Measurements from ENCODE around the gene ASCC3.
A peak's percentile ranks its signal among the peaks of the same experiment; 100 is the strongest.

Gene ASCC3

DNA sequence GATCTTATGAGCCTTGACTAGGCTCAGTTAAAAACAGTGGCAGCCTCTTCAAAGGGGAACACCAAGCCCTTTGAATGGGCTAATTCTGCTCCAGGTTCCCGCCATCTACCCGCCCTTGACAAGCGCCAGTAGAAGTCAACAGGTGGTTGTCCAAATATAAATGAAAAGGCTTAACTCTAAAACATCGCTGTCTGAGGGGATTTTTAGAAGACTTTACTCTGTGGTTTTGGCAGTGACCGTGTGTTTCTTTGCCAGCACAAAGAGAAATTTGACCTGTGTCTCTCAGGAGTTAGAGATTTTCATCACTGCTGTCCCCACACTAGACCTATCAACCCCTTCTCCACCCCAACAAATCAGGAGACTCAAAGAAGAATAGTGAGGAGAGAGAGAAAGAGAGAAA is 396.7 kb downstream of the ASCC3 start:
- DNase-seq: no peak

DNA sequence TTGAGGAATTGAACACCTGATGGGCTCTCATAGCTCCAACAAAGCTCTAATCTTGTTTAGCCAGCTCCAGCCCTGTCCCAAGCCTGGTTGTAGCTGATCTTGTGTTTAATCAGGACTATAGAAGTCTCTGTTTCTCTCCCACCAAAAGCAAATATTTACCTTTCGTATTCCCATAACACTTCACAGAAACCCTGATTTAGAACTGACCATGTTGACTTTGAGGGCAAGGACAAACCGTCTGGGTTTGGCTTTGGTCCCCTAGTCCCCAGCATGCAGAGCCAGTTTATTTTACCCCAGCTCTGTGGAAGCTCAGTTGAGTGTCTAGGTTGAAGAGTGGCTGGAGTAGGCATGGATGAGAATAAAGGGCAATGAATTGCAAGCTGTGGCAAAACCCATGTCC is 398.4 kb downstream of the ASCC3 start:
- no peak for DNase-seq

DNA sequence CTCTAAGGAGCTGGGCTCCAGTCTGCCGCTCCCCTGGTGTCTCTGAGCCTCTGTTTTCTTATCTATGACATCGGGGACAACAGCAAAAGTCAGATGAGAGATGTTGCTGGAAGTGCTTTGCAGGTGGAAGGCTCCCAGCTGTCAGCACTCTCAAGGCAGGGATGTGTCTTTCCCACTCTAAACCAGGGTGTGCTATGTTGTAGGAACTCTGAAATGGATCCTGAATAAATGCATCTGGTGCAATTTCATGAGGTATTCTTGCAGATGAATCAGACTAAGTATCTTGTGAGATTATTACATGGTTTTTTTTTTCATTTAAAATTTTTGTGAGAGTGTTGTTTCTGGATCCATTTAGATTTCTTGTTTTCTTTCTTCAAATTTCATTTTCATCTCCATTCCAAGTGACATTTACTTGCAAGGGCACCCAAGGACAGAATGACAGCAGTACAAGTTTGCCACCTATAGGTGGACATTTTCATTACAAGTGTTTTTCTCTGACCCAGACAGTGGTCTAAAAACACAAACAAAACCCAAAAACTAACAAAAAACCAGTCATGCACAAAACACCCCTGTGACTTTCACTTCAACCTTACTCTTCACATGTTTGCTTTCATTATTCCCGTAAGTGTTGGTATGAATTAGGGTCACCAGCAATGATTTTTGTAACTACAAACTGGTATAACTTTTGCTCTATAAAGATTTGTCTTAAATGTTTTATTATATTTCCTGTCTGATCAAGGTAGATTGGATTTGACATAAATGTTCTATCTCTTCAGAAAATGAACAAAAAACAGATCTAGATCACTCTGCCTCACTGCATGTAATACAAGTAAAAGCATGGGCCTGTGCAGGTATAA is 401.7 kb downstream of the ASCC3 start:
- DNase-seq: peak; percentile 38

DNA sequence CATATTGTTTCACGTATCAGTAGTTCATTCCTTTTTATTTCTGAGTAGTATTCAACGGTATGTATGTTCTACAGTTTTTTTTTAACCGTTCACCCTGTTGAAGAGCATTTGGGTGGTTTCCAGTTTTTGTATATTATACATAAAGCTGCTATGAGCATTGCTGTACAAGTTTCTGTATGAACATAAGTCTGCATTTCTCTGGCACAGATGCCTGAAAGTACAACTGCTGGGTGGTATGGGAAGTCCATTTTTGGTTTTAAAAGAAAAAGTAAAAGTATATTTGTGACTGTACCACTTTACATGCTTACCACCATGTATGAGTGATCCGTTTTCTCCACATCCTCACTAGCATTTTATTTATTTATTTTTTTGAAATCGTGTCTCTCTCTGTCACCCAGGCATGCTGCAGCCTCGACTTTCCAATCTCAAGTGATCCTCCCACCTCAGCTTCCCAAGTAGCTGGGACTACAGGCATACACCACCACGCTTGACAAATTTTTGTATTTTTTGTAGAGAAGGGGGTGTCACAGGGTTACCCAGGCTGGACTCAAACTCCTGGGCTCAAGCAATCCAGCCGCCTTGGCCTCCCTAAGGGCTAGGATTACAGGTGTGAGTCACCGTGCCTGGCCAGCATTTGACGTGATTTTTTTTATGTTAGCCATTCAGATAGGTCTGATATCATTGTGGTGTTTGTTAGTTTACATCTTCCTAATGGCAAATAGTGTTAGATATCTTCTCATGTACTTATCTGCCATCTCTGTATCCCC is 405.4 kb downstream of the ASCC3 start:
- DNase-seq: no peak

DNA sequence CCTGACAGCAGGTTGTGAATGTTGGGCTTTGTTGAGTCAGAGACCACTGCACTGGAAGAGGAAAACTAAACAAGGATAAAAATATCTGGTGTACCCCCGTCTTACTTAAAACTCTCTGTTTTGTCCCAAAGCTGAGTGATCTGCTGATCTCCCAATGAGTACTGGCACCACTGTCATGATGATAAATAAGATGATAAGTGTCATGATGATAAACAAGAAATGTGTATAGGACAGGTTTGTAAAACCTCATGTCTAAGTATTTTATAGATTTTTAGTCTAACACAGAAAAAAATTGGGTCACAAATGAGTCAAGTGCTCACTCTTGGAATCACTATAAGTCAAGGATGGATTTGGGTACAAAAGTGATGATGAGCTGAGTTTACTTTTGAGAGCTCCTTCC is 407.9 kb downstream of the ASCC3 start:
- no peak for DNase-seq

DNA sequence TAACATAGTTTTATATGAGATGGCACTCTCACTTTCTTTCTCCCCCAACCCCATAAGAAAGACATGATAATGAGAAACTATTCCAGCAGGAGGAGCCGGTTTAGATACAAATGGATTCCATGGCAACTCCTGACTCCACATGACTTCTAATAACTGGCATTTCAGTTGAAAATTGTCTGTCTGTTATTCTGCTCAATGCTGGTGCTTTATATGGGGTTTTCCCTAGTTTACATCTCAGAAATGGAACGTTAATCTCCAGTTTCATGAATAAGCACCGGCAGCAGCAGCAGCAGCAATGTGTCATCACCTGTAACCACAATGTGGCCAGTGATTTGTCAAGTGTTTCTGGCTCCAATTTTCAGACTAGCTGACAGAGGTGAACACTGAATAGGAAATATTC is 408.5 kb downstream of the ASCC3 start:
- DNase-seq: no peak

DNA sequence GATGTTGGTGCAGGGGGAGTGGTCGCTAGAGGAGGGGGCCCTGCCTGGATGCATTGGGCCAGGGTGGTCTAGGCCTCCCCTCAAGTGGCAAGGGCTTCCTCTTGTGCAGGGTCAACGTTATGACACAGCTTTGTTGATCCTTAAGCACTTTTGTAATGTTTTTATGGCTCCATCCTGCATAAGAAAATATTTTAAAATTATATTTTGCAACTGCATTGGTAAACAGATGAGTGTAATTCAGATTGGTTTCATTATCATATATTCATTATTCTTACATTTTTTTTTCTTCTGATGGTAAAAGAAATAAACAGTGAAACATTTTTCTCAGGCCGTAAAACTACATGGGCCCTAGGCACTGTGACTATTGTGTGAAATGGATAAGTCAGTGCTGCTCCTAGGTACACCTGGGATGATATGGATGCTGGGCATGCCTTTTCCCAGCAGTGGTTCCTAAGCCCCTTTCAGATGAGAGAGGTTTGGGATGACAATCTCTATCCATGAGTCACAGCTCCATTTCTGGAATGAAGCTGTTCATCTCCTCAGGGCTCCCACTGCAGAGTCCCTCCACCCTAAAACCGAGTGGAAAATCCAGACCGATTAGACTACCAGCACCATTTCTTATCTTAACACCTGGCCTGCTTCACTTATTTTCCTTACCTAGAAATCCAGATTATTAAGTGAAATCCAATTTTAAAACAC is 410.6 kb downstream of the ASCC3 start:
- no peak for DNase-seq

DNA sequence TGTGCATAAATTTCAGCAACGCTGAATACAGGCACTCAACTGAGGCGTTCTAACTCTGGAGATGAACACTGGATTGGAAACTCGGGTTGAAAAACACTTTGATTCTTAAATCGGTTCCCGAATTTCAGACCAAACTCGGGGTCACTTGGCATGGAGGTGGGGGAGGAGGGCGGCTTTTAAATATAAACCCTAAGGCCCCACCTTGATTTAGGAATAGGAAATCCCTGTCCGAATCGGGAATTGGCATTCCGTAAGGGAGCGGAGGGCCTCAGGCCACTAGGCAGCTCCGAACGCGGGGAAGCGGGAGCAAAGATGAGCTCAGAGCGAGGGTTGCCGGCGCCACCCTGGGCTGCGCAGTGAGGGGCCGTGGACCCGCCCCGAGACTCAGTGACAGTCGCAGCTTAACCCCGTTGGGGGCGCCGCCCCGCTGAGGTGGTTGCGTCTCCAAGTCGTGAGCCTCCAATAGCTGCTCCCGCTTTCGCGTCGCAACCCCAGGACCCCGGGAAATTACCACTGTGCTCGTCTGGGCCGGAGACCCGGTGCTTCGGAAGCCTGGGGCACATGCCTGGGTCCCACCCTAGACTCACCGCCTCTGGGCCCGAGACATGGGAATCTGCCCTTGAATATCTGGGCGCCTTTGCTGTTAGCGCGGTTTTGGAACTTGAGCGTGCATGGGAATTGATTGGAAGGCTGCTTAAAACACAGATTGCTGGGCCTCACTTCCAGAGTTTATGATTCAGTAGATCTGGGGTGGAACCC is 411.8 kb downstream of the ASCC3 start:
- no peak for DNase-seq

DNA sequence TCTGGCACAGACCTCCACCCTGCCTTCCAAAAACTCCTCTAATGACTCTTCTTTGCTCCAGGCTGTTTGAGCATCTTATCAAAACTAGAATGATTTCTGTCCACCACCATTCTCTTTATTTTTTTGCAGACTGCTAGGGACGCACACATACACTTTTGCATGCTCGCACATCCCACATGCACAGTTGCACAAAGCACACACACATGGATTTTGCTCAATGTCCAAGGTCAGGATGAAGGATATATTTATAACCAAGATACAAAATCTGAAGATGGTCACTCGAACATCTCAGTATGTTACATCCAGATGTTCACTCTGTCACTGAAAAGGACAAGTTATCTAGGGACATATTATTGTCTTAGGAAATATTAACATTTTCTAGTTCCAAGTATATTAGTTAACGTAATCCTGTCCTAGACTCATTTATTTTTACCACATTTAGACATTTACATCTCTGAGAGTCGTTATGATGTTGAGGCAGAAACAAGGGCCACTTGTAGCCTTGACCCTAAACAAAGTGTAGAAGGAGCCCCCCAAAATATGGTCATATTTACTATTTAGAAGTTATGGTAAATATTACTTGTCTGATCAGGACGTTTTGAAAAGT is 413.0 kb downstream of the ASCC3 start:
- DNase-seq: no peak

DNA sequence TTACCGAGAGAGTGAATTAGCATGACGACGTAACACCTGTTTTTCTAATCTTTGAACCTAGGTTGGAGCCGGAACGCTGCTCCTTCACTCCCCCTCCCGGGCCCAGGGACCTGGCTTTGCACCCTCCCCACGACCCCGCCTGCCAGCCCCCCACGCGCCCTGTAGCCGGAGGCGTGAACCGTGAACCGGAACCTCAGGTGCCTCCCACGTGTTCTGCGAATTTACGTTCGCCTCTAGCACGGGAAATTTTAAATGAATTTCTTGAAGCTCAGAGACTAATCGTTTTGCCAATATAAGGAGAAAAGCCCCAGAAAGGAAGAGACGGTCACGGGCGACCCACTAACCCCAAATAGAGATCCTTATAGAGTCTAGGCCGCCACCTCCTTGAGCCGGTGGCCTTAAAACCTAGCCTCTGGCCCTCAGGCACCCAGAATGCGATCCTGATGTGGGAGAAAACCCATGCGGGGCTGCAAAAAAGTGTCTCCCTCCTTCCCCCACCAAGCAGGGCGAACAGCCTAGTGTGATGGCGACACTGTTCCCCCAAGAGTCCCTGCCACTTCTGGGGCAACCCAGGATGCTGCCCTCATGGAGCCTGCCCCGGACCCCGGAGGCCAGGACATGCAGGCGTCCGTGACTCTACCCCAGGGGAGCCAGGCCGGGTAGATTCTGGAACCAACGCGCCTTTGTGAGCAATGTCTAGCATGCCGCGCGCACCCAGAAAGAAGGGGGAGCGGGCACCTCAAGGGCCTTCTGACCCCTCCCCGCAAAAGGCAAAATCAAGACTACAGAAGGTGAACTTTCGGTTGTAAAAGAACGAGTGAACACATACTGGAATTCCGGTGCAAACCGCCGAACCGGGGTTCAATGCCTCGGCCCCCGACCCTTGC is 413.8 kb downstream of the ASCC3 start:
- DNase-seq: no peak

DNA sequence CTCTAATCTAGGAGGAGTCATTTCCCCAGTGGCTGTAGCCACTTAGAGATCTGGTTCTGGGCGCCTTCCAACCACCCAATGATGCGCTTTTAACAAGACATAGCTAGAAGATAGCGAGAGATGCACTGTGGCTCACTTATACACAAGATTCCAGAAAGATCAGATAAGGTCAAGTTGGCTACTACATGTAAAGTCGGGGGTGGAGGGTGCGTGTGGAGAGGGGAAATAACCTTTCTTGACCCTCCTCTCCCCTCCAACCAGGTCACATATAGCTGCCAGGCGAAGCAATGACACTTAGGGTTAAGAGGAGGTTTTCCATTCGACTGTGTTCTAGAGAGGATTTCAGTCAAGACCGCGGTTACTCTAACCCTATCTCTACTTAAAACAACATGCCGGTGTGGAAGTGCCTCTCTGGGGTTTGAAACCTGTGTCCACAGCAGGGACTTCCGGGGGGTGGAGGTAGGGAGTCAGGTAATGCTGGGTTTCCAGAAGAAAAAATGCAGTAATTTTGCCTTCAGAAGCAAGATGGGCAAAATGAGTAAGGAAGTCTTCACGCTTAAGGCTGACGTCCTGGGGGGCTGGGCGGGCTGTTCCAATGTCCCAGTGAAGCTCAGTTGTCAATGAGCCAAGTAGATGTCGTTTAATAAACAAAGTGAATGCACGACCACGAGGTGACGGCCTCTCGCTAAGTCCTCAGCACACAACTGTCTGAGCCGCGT is 414.6 kb downstream of the ASCC3 start:
- DNase-seq: no peak

DNA sequence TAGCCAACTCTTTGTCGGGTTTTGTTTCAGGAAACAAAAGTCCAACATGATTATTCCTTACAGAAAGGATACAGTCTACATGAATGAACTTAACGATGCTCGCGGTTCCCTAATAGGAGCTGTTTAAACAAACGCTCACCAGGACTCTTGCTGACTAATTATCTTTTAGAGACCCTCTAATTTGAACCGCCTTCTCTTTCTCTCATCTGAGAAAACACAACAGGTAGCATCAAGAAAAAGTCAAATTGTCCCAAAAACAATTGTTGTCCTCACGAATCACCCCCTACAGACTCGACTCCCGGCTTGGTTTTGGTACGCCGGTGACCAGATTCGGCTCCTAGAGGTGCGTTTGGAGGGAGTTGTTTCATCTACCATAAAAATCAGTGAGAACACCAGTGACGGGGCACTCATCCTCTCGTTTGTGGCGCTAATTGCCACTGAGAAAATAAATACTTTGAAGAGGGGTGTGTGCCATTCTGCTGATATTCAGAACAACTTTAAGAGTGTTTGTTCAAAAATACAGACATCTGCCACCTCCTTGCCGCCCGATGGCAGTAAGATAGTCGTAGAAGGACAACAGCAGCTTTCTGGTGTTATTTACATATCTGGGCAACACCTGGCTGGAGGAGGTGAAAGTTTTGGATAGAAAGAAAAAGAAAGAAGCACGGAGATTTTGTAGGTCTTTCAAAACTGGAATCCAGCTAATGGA is 415.3 kb downstream of the ASCC3 start:
- no peak for DNase-seq

DNA sequence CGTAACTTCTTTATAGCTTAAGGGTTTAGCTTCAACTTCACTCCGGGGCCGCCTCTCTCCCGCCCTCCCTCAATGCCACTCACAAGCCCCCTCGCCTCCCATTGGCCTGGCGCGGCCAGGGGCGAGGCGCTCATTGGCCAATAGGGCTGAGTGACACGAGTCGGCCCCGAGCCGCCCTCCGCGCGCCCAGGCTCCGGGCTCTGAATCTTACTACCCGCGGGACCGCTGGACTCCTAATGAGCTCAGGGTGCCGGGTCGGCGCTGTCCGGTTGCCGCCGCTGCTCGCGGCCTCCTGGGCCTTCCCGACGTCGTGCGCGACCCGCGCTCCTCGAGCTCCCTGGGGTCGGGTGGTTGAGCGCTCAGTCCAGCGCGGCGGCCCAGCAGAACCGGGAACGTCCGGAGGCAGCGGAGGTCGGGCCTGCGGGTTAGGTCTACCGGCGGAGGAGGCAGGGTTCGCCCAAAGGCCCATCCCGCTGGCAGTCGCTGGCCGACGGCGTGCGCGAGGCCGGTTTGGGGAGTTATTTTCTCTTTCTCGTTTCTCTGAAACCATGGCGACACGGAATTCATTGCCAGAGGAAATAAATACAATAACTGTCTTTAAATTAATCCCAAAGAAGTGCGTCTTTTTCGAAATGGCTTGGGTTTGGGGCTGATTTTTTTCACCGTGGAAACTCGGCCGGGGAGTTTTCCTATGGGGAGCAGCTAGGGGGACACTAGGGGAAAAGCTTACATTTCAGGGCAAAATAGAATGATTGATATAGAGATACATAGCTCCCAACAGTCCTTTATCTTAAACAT is 416.0 kb downstream of the ASCC3 start, which contains the start of gene SIM1:
SIM1 (minus strand) TSS at position 19 of the 798 bp plus-strand sequence. CDS start 1,453 bp downstream, outside the sequence.
- DNase-seq: no peak

DNA sequence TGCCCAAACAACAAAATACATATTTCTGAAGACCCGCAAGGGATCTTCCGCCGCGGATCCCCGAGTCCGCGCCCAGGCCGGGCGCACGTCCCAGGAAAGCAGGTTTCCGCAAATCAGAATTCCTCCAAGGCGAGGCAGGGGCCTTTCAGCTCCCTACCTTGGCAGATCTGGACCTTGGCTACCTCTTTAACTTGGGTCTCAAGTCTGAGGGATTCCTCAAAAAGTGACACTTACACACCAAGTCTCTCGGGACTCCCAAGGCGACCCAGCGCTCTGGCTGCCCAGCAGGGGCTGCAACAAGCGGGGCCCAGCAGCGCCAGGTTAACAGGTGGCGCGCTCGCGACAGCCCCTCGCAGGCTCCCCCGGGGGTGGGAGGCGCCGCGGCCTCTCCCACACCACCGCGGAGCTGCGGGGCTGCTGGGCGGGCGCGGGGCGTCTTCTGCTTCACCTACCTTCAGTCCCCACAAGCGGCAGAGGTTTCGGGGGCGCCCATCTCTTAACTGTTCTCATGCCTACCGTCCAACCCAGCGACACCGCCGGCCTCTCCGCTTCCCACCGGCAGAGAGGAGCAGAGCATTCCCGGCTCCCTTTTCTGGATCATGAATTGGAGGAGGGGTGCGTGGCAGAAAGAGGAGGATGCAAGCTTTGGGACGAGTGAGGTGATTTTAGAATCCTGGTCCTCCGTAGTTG is 416.8 kb downstream of the ASCC3 start:
- no peak for DNase-seq

DNA sequence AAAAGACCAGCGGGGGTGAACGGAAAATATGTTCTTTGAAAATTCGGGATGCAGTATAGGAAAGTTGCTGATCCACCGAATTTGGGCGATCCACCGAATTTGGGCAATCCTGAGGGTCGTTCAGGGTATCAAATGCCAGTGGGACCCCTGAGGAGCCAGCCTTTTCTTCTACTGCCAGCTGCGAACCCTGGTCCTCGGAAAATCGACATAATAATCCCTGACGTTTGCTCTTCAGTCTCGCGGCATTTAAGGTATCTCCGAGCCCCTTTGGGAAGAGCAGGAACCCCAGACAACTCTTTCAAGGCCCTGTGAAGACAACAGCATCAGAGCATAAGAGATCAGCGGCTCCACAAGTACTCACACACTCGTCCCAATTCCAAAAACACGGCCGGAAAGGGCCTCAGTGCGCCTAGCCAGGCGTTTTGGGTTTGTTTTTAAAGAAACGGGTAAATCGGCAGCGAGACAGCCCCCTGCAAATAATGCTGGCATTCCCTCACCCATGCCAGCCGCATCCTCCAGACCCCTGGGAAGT is 417.4 kb downstream of the ASCC3 start:
- no peak for DNase-seq

DNA sequence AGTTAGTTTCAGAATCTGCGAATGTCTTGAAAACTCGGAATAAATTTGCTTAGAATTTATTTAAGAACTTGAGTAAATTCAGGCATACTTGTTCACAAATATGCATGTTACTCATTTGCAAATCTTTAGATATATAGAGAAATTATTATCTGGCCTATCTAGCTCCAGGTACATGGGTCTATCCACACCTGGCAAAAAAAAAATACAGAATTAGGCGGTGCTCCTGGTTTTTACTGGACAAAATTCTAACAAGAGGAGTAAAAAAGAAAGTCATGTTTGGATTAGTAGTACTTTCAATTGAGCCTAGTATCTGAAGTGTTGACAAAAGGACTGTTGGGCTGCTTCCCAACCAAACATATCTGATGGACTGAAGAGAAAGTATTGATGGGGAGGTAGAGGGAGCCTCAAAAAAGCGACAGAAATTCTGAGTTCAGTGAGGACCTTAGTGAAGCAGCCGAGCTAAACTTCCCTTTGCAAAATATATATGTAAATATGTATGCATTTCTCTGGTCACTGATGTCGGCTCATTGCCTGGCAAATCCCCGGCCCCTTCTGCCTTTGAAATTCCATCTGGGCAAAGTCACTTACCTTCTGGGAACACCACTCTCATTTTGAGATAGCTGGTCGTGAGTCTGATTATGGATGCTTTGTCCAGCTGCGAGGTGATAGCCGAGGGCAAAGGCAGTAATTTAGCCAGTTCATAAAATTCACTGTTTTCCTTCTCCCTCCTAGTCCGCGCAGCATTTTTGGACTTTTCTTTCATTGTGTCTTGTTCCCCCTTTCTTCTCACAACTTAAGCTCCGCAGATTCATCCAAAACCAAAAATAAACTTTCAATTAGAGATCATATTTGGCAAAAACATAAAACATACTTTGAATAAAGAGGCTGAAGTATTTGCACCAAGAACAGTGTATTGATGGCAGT is 418.2 kb downstream of the ASCC3 start:
- DNase-seq: no peak
